H1 (cell line): ENCODE measurements around the gene RIF1. TPM values are rescaled to one million over a fixed set of nuclear protein-coding genes. Genes with fewer than 3 reads are reported as not detected.

ENCODE experiments used
- CBX5 ChIP-seq: fragments of 300-800, 300-1000 bp; sonication (generic); IDR thresholded peaks from 2 replicates; pipeline ENCODE4 v1.7.1; 2016; ENCODE audit warnings: antibody characterized with exemption, low read length, low read depth
- JUN ChIP-seq: IDR thresholded peaks from 2 replicates; pipeline ENCODE4 v1.6.1; 2011; ENCODE audit warnings: low read depth, mild to moderate bottlenecking, improper control_type of control experiment, low read length
- JUND ChIP-seq: IDR thresholded peaks from 2 replicates; pipeline ENCODE4 v1.6.1; 2011; ENCODE audit warnings: mild to moderate bottlenecking, improper control_type of control experiment, low read length
- POLR2A ChIP-seq, 2 experiments: IDR thresholded peaks; 1 replicate in 1 of 2; 2 replicates in 1 of 2; pipeline ENCODE4 v1.6.1; 2011; ENCODE audit warnings: low read depth in 2 of 2, low read length in 2 of 2, mild to moderate bottlenecking in 2 of 2; ENCODE audit errors: control extremely low read depth in 1 of 2
- RXRA ChIP-seq: IDR thresholded peaks from 2 replicates; pipeline ENCODE4 v1.6.1; 2011; ENCODE audit warnings: low read depth, mild to moderate bottlenecking, low read length, moderate library complexity; ENCODE audit not compliant: insufficient read depth
- SIX5 ChIP-seq: IDR thresholded peaks from 2 replicates; pipeline ENCODE4 v1.6.1; 2011; ENCODE audit warnings: mild to moderate bottlenecking, low read depth, low read length
- SP1 ChIP-seq: IDR thresholded peaks from 2 replicates; pipeline ENCODE4 v1.6.1; 2011; ENCODE audit warnings: low read depth, low read length
- polyA plus RNA-seq, 7 experiments: library from polyadenylated mRNA; depleted of rRNA in 3 of 7; stranded (reverse) in 5 of 7; unstranded in 2 of 7; fragments of >200 nt in 5 of 7; fragments of 200-250 nt in 2 of 7; gene quantifications; 1 replicate in 5 of 7; 2 replicates in 1 of 7; 4 replicates in 1 of 7; pipeline versions ENCODE4 v1.2.1 to v1.2.3, GENCODE V29; 2011 to 2013; ENCODE audit warnings: missing spikeins in 2 of 7, mixed read lengths in 2 of 7
- total RNA-seq: library from RNA; stranded (reverse); fragmentation: NEBNext Ultra II Directional; extraction: Animal tissue kit (Norgen Biotek cat#: 25700); gene quantifications from 2 replicates; pipeline ENCODE4 v1.2.1, GENCODE V29; 2021
- TF ChIP-seq, protein P1 (sequence below): fragments of 300-600 bp; sonication (generic); IDR thresholded peaks from 2 replicates; pipeline ENCODE4 v1.7.1; 2012; ENCODE audit warnings: low read length, moderate library complexity, mild to moderate bottlenecking, inconsistent platforms; ENCODE audit not compliant: insufficient replicate concordance

The RIF1 gene
- total and polyA plus RNA-seq, 2 of the 8 experiments (the other 6 are each of a cell fraction or from before 2014, with no cell fraction given): 9.5 to 104 TPM

GRCh38 chr2:151409601-151410484 lies at the start of gene RIF1 (continued):
- TF ChIP-seq, protein P1, sequence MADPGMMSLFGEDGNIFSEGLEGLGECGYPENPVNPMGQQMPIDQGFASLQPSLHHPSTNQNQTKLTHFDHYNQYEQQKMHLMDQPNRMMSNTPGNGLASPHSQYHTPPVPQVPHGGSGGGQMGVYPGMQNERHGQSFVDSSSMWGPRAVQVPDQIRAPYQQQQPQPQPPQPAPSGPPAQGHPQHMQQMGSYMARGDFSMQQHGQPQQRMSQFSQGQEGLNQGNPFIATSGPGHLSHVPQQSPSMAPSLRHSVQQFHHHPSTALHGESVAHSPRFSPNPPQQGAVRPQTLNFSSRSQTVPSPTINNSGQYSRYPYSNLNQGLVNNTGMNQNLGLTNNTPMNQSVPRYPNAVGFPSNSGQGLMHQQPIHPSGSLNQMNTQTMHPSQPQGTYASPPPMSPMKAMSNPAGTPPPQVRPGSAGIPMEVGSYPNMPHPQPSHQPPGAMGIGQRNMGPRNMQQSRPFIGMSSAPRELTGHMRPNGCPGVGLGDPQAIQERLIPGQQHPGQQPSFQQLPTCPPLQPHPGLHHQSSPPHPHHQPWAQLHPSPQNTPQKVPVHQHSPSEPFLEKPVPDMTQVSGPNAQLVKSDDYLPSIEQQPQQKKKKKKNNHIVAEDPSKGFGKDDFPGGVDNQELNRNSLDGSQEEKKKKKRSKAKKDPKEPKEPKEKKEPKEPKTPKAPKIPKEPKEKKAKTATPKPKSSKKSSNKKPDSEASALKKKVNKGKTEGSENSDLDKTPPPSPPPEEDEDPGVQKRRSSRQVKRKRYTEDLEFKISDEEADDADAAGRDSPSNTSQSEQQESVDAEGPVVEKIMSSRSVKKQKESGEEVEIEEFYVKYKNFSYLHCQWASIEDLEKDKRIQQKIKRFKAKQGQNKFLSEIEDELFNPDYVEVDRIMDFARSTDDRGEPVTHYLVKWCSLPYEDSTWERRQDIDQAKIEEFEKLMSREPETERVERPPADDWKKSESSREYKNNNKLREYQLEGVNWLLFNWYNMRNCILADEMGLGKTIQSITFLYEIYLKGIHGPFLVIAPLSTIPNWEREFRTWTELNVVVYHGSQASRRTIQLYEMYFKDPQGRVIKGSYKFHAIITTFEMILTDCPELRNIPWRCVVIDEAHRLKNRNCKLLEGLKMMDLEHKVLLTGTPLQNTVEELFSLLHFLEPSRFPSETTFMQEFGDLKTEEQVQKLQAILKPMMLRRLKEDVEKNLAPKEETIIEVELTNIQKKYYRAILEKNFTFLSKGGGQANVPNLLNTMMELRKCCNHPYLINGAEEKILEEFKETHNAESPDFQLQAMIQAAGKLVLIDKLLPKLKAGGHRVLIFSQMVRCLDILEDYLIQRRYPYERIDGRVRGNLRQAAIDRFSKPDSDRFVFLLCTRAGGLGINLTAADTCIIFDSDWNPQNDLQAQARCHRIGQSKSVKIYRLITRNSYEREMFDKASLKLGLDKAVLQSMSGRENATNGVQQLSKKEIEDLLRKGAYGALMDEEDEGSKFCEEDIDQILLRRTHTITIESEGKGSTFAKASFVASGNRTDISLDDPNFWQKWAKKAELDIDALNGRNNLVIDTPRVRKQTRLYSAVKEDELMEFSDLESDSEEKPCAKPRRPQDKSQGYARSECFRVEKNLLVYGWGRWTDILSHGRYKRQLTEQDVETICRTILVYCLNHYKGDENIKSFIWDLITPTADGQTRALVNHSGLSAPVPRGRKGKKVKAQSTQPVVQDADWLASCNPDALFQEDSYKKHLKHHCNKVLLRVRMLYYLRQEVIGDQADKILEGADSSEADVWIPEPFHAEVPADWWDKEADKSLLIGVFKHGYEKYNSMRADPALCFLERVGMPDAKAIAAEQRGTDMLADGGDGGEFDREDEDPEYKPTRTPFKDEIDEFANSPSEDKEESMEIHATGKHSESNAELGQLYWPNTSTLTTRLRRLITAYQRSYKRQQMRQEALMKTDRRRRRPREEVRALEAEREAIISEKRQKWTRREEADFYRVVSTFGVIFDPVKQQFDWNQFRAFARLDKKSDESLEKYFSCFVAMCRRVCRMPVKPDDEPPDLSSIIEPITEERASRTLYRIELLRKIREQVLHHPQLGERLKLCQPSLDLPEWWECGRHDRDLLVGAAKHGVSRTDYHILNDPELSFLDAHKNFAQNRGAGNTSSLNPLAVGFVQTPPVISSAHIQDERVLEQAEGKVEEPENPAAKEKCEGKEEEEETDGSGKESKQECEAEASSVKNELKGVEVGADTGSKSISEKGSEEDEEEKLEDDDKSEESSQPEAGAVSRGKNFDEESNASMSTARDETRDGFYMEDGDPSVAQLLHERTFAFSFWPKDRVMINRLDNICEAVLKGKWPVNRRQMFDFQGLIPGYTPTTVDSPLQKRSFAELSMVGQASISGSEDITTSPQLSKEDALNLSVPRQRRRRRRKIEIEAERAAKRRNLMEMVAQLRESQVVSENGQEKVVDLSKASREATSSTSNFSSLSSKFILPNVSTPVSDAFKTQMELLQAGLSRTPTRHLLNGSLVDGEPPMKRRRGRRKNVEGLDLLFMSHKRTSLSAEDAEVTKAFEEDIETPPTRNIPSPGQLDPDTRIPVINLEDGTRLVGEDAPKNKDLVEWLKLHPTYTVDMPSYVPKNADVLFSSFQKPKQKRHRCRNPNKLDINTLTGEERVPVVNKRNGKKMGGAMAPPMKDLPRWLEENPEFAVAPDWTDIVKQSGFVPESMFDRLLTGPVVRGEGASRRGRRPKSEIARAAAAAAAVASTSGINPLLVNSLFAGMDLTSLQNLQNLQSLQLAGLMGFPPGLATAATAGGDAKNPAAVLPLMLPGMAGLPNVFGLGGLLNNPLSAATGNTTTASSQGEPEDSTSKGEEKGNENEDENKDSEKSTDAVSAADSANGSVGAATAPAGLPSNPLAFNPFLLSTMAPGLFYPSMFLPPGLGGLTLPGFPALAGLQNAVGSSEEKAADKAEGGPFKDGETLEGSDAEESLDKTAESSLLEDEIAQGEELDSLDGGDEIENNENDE: no peak
- TF ChIP-seq JUND (no peak), SIX5 (no peak), JUN (no peak), RXRA (no peak), SP1 (peak; percentile 53; the same call in 1 of the 2 replicates), POLR2A (IDR thresholded peaks at IDR 0.05; ENCODE audit: control extremely low read depth in 1 of 2, low read depth in 2 of 2, low read length in 2 of 2) (peak; percentile 91 to 92), CBX5 (no peak)
